GM10266 (cell line): Measurements from ENCODE around the gene CDH4.

Experiments used
- DNase-seq: peaks from one replicate; pipeline ENCODE4 v3.0.0; 2012; ENCODE audit errors: extremely low spot score
- CTCF ChIP-seq: IDR thresholded peaks from 2 replicates; pipeline ENCODE4 v1.5.1; 2012; ENCODE audit warnings: mild to moderate bottlenecking, low read depth; ENCODE audit not compliant: control insufficient read depth, insufficient read depth; ENCODE audit errors: missing control alignments

Gene CDH4

DNA sequence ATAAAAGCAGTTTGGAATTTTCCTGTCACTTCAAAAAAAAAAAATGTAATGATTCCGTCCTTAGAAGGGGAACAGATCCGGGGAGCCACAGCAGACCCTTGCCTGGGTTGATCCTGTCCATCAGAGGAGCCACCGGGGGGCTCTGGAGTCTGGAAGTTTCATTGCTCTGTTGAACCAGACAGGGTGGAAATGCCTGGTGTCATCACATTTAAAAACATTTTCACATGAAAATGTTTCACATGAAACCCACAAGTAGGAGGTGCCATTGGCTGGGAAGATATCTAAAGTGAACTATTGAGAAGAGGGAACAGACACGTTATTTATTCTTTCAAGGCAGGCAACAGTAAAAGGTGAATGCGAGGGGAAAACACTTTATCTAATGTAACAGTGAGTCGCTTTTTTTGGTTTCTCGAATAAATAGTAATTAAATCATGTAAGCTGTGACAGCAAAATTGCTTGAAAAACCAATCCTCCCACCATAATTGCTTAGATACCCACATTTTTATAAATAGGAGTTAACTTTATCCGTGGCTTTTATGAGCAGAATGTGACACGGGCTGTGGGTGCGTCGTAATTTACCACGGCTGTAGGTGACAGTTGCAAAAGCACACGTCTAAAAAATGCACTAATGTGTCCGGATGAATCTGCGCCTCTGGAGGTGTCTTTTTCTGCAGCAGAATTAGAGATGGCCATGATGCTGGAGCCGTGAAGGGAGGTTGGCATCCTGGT is 490.2 kb downstream of the CDH4 start:
- DNase-seq = no peak
- TF ChIP-seq CTCF = no peak

DNA sequence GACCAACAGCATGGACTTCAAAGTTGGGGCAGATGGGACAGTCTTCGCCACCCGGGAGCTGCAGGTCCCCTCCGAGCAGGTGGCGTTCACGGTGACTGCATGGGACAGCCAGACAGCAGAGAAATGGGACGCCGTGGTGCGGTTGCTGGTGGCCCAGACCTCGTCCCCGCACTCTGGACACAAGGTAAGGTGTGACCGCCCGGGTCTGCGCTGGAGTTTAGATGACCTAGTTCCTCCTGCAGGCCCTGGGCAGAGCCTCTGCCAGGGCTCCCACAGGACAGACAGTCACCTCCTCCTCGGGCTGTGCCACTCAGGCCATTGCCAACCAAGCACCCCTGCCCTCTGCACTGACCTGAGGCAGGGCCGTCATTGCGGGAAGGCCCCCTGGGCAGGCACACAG is 491.5 kb downstream of the CDH4 start:
- TF ChIP-seq CTCF = no peak
- no peak for DNase-seq

- DNase-seq = no peak
- TF ChIP-seq CTCF = no peak
Measured at GRCh38 chr20:61744691-61745396, 492.8 kb downstream of the CDH4 start.

DNA sequence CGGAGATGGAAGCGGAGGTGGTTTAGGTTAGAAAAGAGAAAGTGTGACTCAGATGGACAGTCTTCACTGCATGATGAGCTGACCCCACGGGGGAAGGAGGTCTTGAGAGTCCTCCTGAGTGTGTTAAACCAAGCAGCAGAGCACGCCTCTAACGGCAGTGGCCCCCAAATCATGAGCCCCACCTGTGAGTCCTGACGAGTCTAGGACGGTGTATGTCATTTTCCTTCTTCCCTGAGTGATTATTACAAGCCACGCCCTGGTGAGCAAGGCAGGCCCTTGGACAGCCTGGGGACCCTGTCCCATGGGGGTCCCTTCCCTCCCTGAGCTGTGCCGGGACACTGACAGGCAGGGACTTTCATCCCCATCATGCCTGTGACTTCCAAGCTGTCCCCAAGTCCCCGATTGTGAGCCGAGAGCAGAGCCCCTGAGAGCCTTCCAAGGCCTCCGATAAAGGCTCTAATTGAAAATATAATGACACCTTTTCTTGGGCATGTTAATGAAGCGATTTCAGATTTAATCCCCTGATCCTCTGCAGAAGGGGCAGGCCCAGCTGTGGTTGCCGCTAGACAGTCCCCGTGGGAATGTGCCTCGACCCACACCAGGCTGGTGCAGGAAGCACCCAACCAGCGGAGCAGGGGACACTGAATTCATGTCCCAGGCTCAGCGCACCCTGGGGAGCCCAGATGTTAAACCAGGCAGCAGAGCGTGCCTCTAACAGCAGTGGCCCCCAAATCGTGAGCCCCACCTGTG is 493.5 kb downstream of the CDH4 start:
- TF ChIP-seq CTCF = no peak
- DNase-seq = no peak

DNA sequence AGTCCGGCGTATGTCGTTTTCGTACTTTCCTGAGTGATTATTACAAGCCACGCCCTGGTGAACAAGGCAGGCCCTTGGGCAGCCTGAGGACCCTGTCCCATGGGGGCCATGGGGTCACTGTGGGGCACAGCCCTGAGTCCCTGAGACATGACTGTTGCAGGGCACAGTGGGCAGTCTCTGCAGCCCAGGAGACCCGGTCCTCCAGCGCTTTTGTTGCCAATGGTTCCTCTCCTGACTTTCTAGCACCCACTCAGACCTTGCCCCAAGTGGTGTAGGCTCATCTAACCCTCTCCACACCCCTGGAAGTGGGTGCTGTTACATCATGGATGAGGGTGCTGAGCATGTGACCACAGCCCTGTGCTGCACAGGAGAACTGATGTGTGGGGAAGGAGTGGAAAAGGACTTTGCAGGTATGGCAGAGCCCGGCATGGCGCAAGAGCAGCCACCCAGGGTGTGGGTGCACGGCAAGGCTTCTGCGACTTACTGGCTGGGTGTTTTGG is 494.1 kb downstream of the CDH4 start:
- DNase-seq = no peak
- no peak for TF ChIP-seq CTCF

- TF ChIP-seq CTCF = no peak
- no peak for DNase-seq
Measured at GRCh38 chr20:61746781-61747180, 494.7 kb downstream of the CDH4 start.
